ENCODE results near the gene VRK1.

Gene VRK1

DNA sequence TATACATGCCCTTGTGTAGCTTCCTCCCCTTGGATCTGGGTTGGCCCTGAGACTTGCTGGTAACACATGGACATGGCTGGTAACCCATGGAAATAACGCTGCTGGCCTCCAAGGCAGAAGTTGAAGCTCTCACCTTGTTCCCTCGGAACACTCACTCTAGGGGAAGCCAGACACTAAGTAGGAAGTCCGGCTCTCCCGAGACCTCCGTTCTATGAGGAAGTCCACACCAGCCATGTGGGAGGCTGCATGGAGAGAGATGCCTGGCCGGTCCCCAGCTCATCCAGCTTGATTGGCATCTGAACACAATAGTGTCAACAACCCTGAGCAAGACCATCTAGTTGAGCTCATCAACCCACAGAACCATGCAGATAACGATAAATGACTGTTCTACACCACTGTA is 39.7 kb upstream of the VRK1 start:
- no peaks in the 10 kb centered on the region for H3K36me3 ChIP-seq (ENCODE audit: insufficient read depth, low read length)
- H3K79me2 ChIP-seq (ENCODE audit: insufficient read depth, low read length) = no peaks in the 10 kb centered on the region
- no peaks in the 10 kb centered on the region; the same call in 1 of the 2 replicates for H3K9me3 ChIP-seq (ENCODE audit: insufficient read depth, low read depth, low read length)
- H3K27me3 ChIP-seq (ENCODE audit: insufficient read depth, low read length, poor library complexity, severe bottlenecking) = no peaks in the 10 kb centered on the region
- no peak overlapping the region for H3K4me2 ChIP-seq (ENCODE audit: low read depth, low read length, poor library complexity, severe bottlenecking)
- H3F3A ChIP-seq (ENCODE audit: low read depth) = no peaks in the 10 kb centered on the region
- no peaks in the 10 kb centered on the region for H3K9me2 ChIP-seq (replicated peaks; ENCODE audit: low read depth, low read length)
- no peak overlapping the region for H2AFZ ChIP-seq (ENCODE audit: low read length)
- H4K20me1 ChIP-seq (ENCODE audit: insufficient read depth, low read length, poor library complexity, severe bottlenecking) = no peaks in the 10 kb centered on the region
- no peak overlapping the region for H3K4me3 ChIP-seq (ENCODE audit: low read length, poor library complexity, severe bottlenecking)
- no peaks in the 10 kb centered on the region for H3K4me1 ChIP-seq (ENCODE audit: insufficient read depth, low read length, poor library complexity, severe bottlenecking)
- TF ChIP-seq EZH2phosphoT487 (IDR thresholded peaks at IDR 0.05; ENCODE audit: borderline replicate concordance) = no peak
- TF ChIP-seq, protein P1, sequence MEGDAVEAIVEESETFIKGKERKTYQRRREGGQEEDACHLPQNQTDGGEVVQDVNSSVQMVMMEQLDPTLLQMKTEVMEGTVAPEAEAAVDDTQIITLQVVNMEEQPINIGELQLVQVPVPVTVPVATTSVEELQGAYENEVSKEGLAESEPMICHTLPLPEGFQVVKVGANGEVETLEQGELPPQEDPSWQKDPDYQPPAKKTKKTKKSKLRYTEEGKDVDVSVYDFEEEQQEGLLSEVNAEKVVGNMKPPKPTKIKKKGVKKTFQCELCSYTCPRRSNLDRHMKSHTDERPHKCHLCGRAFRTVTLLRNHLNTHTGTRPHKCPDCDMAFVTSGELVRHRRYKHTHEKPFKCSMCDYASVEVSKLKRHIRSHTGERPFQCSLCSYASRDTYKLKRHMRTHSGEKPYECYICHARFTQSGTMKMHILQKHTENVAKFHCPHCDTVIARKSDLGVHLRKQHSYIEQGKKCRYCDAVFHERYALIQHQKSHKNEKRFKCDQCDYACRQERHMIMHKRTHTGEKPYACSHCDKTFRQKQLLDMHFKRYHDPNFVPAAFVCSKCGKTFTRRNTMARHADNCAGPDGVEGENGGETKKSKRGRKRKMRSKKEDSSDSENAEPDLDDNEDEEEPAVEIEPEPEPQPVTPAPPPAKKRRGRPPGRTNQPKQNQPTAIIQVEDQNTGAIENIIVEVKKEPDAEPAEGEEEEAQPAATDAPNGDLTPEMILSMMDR (conservative IDR thresholded peaks at IDR 0.05; ENCODE audit: low read length) = no peak
- H3K9ac ChIP-seq (ENCODE audit: low read depth, low read length, poor library complexity, severe bottlenecking) = no peak overlapping the region

GRCh38 chr14:96761066-96761465 is 36.1 kb upstream of the VRK1 start:
- no peaks in the 10 kb centered on the region for H3K27me3 ChIP-seq (ENCODE audit: insufficient read depth, low read length, poor library complexity, severe bottlenecking)
- TF ChIP-seq EZH2phosphoT487 (IDR thresholded peaks at IDR 0.05; ENCODE audit: borderline replicate concordance) = no peak
- TF ChIP-seq, protein P1 (conservative IDR thresholded peaks at IDR 0.05; ENCODE audit: low read length) = no peak

GRCh38 chr14:96762650-96763049 is 34.5 kb upstream of the VRK1 start:
- H3K4me1 ChIP-seq (ENCODE audit: insufficient read depth, low read length, poor library complexity, severe bottlenecking) = no peaks in the 10 kb centered on the region
- H3K9ac ChIP-seq (ENCODE audit: low read depth, low read length, poor library complexity, severe bottlenecking) = no peak overlapping the region
- no peaks in the 10 kb centered on the region for H3K9me3 ChIP-seq (ENCODE audit: insufficient read depth, low read depth, low read length)
- H3K4me2 ChIP-seq (ENCODE audit: low read depth, low read length, poor library complexity, severe bottlenecking) = peak overlapping the region; percentile 38
- H2AFZ ChIP-seq (ENCODE audit: low read length) = peak overlapping the region; percentile 91
- TF ChIP-seq, protein P1 (conservative IDR thresholded peaks at IDR 0.05; ENCODE audit: low read length) = no peak
- no peak for TF ChIP-seq EZH2phosphoT487 (IDR thresholded peaks at IDR 0.05; ENCODE audit: borderline replicate concordance)
- no peaks in the 10 kb centered on the region for H3K36me3 ChIP-seq (ENCODE audit: insufficient read depth, low read length)
- no peaks in the 10 kb centered on the region for H4K20me1 ChIP-seq (ENCODE audit: insufficient read depth, low read length, poor library complexity, severe bottlenecking)
- H3K9me2 ChIP-seq (replicated peaks; ENCODE audit: low read depth, low read length) = no peaks in the 10 kb centered on the region
- no peaks in the 10 kb centered on the region for H3F3A ChIP-seq (ENCODE audit: low read depth)
- H3K4me3 ChIP-seq (ENCODE audit: low read length, poor library complexity, severe bottlenecking) = peak overlapping the region; percentile 49
- H3K27me3 ChIP-seq (ENCODE audit: insufficient read depth, low read length, poor library complexity, severe bottlenecking) = no peaks in the 10 kb centered on the region
- no peaks in the 10 kb centered on the region for H3K79me2 ChIP-seq (ENCODE audit: insufficient read depth, low read length)

More at GRCh38 chr14:96761066-96761465, 36.1 kb upstream of the VRK1 start:
- Histone ChIP-seq H3K4me2 (ENCODE audit: low read depth, low read length, poor library complexity, severe bottlenecking) (no peak overlapping the region), H3K4me3 (ENCODE audit: low read length, poor library complexity, severe bottlenecking) (no peak overlapping the region), H3F3A (ENCODE audit: low read depth) (no peaks in the 10 kb centered on the region), H4K20me1 (ENCODE audit: insufficient read depth, low read length, poor library complexity, severe bottlenecking) (no peaks in the 10 kb centered on the region), H2AFZ (ENCODE audit: low read length) (no peak overlapping the region), H3K9ac (ENCODE audit: low read depth, low read length, poor library complexity, severe bottlenecking) (no peak overlapping the region), H3K36me3 (ENCODE audit: insufficient read depth, low read length) (no peaks in the 10 kb centered on the region), H3K4me1 (ENCODE audit: insufficient read depth, low read length, poor library complexity, severe bottlenecking) (no peaks in the 10 kb centered on the region), H3K9me3 (ENCODE audit: insufficient read depth, low read depth, low read length) (no peaks in the 10 kb centered on the region), H3K79me2 (ENCODE audit: insufficient read depth, low read length) (no peaks in the 10 kb centered on the region), H3K9me2 (replicated peaks; ENCODE audit: low read depth, low read length) (no peaks in the 10 kb centered on the region)

All from Loucy (cell line).